Uterus (tissue), 2 donors: ENCODE measurements around the gene RRBP1.

Experiments used
- POLR2A ChIP-seq, 2 donors: fragments of 450-650 bp; IDR thresholded peaks; one replicate each; pipeline ENCODE4 v1.6.1; 2016; ENCODE audit warnings: antibody characterized with exemption in 2 of 2, mild to moderate bottlenecking in 1 of 2, moderate library complexity in 1 of 2
- TF ChIP-seq, protein P1 (sequence below), 4 experiments: fragments of 200-600 bp in 2 of 4; fragments of 450-650 bp in 2 of 4; sonication (generic) in 2 of 4; IDR thresholded peaks; one replicate each; pipeline ENCODE4 v1.5.1; 2016 to 2019; ENCODE audit warnings: antibody characterized with exemption in 4 of 4, mild to moderate bottlenecking in 2 of 4, moderate library complexity in 1 of 4

- TF ChIP-seq, protein P1, sequence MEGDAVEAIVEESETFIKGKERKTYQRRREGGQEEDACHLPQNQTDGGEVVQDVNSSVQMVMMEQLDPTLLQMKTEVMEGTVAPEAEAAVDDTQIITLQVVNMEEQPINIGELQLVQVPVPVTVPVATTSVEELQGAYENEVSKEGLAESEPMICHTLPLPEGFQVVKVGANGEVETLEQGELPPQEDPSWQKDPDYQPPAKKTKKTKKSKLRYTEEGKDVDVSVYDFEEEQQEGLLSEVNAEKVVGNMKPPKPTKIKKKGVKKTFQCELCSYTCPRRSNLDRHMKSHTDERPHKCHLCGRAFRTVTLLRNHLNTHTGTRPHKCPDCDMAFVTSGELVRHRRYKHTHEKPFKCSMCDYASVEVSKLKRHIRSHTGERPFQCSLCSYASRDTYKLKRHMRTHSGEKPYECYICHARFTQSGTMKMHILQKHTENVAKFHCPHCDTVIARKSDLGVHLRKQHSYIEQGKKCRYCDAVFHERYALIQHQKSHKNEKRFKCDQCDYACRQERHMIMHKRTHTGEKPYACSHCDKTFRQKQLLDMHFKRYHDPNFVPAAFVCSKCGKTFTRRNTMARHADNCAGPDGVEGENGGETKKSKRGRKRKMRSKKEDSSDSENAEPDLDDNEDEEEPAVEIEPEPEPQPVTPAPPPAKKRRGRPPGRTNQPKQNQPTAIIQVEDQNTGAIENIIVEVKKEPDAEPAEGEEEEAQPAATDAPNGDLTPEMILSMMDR (IDR thresholded peaks at IDR 0.05): no peak
- TF ChIP-seq POLR2A (IDR thresholded peaks at IDR 0.05): no peak
These were observed 328 bp downstream of the RRBP1 start for GRCh38 chr20:17681726-17682102.
